CD1c-positive myeloid dendritic cell (primary cell): ENCODE measurements around the gene CMTM2.
"Not testable (repeated sequence)": the region's sequence is repeated elsewhere in the genome, so short reads cannot be mapped to it uniquely, and the experiment has no call there.

ENCODE experiments used
- DNase-seq: peaks from one replicate; pipeline ENCODE4 v3.0.0-alpha.2; 2016; ENCODE audit errors: extremely low spot score

Gene CMTM2

DNA sequence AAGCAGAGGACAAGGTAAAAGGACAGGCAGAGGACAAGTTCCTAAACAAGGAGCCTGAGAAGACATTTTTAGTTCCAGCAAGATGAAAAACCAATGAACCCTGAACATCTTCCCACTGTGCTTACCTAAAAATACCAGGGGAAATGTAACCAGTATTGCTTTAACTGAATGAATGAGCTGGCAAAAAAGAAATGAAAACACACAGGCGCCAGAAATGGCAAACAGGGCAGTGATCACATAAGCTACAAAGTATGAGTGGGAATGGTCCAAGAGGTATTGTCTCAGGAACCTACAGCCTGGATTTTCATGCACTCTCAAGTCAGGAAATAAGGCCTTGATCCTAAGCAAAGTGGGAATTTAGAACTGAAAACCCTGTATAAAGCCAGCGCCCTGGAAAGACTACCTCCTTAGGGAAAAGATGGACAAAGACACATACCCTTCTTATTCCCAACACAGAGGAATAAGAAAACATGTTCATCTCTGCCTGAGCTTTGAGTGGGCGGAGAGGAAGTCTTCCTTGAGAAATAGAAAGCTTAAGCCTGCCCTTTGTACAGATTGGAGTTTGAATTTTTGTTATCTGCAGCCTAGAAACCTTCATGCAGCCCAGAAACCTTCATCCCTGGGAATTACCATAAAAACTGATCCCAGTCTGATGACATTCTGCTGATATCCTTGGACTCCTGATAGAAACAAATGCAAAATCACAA, 2.1 kb downstream of the CMTM2 start:
- DNase-seq = peak; percentile 72

DNA sequence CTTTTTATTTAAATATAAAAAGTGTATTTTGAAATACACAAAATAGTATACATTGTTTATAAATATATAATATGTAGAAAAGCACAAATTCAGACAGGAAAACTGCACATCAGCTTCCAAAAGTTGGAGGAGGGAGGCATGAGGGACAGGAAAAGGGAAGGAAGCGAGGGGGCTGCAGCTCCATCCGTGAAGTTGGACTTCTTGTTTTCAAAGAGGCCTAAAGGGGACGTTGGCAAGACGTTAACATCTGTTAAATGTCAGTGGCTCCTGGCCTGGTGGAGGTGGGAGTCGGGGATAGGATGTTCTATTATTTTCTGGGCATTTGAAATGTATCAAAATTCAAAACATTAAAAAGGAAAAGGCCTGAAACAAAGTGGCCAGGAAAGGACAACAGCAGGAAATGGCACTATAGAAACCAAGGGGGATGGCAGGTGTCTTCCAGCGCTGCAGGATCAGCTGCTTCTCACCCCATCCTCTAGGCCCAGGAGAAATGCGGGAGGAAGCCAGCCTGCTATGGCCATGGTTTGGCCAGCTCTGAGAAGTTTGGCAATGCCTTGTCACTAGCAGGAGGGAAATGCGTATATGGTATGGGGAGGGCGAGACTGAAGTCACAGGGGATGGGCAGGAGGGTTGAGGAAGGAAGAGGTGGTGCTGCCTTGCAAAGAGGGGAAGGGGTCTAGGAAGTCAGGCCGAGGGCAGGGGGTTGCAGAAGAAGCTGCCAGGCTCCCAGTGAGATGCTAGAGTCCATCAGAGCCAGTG, 6.4 kb downstream of the CMTM2 start:
- peak; percentile 40 for DNase-seq

DNA sequence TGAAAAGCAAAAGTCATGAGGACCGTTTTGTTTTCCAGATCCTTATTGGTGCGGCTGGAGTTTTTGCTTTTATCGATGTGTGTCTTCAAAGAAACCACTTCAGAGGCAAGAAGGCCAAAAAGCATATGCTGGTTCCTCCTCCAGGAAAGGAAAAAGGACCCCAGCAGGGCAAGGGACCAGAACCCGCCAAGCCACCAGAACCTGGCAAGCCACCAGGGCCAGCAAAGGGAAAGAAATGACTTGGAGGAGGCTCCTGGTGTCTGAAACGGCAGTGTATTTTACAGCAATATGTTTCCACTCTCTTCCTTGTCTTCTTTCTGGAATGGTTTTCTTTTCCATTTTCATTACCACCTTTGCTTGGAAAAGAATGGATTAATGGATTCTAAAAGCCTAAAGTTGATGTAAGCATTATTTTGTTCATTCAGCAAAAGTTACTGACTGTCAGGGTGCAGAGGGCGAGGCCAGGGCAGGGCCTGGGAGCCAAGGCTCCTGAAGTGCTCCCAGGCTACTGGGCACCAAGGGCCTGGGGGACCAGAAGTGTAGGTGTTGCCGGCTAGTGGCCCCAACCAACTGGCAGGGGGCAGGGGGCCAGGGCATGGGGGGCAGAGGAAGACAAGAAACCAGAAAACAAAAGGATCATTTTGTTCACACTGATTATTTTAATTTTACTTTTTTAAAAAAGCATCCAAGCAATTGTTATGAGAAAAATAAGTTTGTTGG, 8.8 kb downstream of the CMTM2 start:
- no peak for DNase-seq

DNA sequence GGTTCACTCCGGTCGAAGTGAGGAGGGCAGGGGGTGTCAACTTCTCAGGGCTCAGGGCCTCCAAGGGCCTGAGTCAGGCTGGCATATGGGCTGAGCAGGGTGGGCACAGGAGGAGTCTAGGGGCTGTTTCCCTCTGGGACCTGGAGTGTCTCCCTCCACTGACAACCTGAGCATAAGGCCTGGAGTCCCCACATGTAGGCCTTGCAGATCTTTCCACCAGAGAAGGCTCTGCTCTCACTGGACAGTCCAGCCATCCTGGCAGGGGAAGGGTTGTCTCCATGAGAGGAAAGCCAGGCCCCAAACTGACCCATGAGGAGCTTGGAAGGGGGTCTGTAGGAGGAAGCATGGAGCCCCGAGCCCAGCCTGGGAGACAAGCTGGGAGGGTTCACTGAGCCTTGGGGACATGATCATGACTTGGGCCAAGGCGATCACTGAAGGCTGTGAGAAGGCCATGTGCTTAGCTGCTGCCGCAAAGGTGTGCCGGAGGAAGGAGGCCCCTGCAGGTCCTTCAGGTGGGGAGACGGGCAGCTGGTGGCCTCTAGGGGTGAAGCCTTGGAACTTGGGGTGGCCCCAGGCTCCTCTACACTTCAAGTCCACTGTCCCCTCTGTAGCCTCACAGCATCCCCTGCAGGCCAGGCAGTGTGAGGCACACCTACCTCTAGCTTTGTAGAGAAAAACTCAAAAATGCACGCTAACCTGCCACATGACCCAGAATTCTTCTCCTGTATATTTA, 9.9 kb downstream of the CMTM2 start:
- peak; percentile 70 for DNase-seq

DNA sequence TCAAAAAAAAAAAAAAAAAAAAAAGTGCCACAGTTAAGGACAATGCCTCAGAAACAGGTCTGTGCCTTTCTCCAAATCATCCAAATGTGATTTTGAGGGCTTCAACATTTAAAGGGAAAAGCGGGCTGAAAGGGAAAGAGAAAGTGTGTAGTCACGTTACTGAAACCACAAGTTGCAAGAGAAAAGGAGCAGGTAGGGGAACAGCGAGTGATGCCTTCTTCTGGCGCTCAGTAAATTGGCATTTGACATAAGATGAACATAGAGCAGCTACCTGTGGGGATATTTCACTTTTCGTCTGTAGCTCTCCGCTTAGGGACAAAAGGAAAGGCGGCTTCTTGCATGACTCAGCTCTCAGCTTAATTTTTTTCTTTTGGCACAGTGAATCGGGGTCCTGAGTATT, 11.1 kb downstream of the CMTM2 start:
- DNase-seq = peak; percentile 32

DNA sequence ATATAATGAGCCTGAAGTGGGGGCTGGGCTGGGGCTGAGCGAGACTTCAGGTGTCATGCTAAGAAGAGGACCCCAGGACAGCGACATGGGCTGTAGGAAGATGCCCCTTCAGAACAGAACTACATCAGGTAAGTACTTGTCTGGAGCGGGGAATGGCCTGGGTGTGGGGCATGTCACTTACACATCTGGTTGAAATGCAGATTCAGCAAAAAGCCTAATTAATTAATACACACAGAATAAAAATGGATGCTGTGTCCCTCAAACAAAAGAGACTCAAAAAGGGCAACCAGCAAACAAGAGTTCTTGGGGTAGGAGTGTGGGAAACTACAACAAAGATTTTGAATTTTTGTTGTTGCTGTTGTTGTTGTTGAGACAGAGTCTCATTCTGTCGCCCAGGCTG, 11.8 kb downstream of the CMTM2 start:
- no peak for DNase-seq

DNA sequence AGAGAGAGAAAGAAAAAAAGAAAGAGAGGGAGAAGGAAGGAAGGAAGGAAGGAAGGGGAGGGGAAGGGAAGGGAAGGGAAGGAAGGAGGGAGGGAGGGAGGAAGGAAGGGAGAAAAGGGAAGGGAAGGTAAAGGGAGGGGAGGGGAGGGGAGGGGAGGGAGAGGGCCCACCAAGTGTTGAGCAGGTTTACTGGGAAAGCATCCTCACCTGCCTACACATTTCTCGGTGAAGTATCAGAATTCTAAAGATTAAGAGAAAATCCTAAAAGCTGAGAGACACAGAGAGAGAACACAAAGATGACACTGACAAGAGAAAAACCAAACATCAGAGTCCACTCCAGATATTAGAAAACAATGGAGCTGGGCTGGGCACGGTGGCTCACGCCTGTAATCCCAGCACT, 13.0 kb downstream of the CMTM2 start:
- no peak for DNase-seq

DNA sequence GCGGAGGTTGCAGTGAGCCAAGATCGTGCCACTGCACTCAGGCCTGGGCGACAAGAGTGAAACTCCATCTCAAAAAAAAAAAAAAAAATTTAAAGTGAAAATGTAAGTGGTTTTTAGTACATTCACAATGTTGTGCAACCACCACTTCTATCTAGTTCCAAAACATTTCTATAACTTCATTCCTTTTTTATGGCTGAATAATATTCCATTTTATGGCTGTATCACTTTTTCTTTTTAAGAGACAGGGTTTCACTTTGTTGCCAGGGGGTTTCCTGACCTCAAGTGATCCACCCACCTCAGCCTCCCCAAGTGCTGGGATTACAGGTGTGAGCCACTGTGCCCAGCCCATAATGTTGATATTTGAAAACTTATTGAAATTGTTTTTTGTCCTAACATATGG, 13.6 kb downstream of the CMTM2 start:
- DNase-seq = no peak

DNA sequence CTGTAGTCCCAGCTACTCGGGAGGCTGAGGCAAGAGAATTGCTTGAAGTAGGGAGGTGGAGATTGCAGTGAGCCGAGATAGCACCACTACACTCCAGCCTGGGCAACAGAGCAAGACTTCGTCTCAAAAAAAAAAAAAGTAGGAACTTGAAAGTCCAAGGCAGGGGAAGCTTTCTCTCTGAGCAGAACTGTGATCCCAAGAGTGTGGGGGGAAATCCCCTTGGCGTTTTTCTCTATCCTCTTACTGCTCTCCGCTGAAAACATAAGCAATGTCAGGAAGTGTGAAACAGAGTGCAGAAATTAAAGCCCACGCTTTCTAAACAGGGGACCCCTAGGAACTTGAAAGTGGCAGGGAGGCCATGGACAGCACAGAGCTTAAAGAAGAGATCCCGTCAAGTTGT, 15.5 kb downstream of the CMTM2 start:
- DNase-seq = peak; percentile 71

DNA sequence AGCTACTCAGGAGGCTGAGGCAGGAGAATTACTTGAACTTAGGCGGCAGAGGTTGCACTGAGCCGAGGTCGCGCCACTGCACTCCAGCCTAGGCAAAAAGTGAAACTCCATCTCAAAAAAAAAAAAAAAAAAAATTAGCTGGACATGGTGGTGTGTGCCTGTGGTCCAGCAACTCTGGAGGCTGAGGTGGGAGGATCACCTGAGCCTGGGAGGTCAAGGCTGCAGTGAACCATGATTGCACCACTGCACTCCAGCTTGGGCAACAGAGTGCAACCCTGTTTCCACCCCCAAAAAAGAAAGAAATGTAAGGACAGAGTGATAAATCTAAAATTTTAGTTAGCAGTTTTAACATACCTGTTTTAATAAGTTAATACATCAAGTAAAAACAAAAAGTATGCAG, 17.3 kb downstream of the CMTM2 start:
- DNase-seq = not testable (repeated sequence)

DNA sequence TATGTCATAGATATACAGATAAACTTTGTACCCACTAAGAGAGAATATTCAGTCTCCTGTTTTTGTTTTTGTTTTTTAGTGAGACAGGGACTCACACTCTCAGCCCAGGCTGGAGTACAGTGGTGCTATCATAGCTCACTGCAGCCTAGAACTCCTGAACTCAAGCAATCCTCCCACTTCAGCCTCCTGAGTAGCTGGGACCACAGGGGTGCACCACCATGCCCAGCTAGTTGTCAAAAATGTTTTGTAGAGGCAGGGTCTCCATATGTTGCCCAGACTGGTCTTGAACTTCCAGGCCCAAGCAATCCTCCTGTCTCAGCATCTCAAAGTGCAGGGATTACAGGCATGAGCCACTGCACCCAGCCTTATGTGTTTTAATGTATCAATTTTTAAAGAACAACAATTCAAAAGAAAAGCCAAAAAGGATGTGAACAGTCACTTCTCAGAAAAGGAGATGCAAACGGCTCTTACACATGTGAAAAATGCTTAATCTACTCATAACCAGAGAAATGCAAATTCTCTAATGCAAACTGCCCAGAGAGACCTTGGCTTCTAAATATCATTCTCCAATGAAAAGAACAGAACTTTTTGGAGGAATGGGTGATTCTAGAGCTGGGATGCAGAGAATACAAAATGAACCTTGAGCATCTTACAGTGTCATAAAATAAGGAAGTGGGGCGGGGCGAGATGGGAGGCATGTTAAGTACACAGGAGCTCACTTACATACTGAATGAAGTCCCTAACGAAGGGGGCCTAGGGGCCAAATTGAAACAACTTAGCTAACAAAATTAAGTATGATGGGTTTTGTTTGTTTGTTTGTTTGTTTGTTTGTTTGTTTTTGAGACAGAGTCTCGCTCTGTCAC, 18.0 kb downstream of the CMTM2 start:
- peak; percentile 33 for DNase-seq

DNA sequence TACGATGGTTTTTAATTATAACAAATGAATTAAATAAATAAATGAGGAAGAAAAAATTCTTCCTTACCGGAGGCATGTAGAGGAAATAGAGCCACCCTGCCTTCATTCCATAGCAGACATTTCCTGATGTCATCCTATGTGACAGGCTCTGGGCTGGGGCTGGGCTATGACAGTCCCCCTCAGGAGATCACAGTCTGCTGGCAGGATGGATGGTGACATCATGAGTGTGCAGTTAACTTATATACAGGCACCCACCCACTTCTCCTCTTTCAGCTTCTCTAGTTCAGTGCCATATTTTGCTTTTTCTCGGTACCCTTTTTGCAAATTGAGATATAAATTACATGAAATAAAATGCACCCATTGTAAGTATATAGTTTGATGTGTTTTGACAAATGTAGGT, 18.8 kb downstream of the CMTM2 start:
- peak; percentile 29 for DNase-seq

DNA sequence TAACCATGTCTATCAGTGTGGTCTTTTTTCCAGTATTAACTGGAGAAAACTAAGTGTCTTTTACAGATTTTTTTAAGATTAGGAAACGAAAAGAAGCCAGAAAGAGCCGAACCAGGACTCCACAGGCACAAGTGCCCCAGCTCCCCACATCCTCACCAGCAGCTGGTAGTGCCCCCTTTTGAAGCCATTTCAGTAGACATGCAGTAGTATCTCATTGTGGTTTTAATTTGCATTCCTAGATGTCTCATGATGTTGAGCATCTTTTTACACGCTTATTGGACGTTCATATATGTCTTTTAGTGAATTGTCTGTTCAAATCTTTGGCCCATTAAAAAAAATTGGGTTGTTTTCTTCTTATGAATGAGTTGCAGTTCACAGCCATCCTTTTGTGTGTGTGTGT, 20.5 kb downstream of the CMTM2 start:
- no peak for DNase-seq

DNA sequence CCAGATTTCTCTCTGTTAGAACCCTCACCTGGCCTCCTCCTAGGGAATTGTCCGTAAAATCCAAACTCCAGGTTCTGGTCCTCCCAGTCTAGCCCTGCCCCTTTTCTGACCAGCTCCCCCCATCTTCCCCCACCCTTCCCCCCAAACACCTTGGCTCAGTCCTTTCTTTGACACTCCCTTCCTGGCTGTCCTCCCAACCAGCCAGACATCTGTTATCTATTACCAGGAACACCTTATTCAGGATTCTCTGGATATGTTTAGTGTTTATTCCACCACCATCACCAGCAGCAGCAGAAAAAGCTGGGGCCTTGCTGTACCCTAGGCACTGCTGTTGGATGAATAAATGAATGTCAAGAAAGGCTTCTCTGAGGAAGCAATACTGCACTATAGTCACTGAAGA, 21.2 kb downstream of the CMTM2 start:
- DNase-seq = no peak

DNA sequence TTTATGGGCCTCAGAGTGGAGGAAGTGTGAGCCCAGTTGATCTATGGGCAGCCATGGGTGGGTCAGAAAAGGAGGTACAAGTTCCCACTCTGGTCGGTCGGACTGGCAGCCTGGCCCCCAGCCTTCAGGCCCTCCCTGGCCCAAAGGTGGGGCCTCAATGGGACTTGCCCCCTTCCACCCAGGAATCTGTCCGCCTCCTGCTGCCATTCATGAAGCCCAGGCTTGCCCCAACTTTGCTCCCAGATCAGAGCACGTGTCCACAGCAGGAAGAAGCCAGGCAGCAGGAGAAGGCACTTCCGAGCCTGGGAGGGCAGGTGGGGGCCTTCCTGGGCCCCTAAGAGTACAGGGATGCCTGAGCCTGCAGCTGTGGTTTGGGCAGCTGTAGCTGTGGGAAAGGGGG, 22.2 kb downstream of the CMTM2 start:
- DNase-seq = no peak

DNA sequence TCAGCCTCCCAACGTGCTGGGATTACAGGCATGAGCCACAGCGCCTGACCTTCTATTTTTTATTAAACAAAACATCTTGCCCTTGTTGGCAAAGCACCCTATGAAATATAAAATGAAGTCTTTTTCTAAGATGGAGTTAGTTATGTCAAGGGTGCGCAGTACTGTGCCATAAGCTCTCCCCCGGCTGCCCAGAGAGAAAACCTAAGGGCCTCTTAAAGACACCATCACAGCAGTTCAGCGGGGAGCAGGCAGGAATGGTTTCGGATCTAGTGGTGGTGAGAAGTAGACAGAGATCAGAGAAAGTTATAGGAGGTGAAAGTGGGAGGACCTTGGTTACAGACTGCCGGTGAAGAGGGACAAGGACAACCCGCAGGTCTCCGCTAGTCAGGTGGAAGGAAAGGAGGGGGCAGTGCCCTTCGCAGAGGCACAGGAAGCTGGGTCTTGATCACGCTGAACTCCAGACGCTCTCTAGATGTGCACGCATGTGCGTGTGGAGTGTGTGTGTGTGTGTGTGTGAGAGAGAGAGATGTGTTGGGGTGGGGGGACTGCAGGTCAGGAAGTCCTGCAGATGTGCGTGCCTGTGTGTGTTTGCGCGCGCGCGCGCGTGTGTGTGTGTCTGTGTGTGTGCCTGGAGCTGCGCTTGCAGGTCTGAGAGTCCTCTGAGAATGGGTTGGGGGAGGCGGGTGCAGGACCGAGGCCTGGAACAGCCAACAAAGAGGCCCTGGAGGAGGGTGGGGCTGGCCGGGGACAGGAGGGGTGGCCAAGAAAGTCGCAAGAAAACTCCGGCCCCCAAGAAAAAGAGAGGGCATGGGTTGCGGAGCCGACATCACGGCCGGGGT, 24.5 kb downstream of the CMTM2 start:
- peak; percentile 70 for DNase-seq

DNA sequence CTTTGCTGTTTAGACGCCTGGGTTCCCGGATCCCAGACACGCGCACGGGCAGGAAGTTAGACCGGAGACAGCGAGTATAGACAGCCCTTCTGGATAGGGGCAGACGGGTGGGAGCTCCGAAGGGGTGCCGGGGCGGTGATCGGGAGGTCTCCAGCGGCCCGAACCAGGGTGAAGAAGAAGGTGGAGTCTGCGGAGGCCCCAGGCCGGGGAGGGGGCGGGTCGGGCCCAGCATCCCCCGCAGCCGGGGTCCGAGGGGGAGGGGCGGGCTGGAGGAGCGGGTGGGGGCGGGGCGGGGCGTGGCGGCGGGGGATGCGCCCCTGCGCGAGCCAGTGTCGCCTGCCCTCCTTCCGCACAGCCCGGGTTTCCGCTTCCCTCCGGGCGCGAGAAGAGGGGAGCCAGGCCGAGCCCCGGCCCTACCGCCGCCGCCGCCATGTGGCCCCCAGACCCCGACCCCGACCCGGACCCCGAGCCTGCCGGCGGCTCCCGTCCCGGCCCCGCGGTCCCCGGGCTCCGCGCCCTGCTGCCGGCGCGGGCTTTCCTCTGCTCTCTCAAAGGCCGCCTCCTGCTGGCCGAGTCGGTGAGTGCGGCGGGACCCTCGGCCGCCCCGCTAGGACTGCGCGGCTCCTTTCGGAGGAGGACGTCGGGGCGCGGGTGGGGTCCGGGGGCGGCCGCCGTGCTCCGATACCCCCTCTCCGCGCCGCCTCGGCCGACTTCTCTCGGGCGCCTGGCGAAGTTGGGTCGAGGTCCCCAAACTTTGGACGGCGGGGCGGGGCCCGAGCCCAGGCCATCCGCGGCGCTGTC, 25.3 kb downstream of the CMTM2 start, which contains the start of gene CMTM3:
Gene CMTM3 (plus strand): TSS at position 329 of the 801 bp plus-strand sequence. CDS start 102 bp downstream, at position 431.
- peak; percentile 70 for DNase-seq

DNA sequence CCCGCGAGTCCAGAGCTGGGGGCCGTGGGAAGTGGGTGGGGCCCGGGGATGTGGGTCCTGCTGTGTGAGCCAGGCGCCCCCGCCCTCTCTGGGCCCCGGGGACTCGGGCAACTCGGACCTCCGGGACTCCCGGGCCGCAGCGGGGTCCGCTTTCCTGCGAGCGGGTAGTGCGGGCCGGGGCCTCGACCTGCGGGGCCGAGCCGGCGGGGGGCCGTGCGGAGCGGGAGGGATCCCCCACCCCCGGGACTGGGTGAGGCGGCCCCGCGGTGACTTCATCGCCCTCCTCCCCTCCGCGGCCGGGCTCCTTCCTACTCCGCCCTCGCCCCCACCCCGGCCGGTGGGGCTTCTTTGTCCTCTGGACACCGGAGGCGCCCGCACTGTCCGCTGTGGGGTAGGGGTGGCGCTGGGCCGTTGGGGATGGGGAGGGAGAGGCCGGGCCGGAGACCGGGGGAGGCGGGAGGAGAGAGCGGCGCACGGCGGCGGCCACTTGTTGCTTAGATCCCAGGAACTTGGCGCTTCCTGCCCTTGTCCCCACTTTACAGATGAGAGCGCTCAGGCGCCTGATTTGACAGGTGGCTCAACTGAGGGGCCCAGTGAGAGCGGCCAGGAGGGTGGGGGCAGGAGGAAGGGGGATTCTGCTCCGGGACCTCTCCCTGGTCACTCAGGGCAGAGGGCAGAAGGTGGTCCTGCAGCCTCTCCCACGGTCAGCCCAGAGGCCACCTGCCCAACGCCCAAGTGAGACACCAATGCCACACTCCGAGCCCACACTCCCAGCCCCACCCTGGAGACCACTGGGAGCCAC, 26.1 kb downstream of the CMTM2 start:
- DNase-seq = peak; percentile 76
